ENCODE data around the gene PXK. TPM values are rescaled to one million over a fixed set of nuclear protein-coding genes. Genes with fewer than 3 reads are reported as not detected.

The PXK gene
- polyA plus RNA-seq, 4 donors = 24.0 to 31.0 (median 28.4) TPM

DNA sequence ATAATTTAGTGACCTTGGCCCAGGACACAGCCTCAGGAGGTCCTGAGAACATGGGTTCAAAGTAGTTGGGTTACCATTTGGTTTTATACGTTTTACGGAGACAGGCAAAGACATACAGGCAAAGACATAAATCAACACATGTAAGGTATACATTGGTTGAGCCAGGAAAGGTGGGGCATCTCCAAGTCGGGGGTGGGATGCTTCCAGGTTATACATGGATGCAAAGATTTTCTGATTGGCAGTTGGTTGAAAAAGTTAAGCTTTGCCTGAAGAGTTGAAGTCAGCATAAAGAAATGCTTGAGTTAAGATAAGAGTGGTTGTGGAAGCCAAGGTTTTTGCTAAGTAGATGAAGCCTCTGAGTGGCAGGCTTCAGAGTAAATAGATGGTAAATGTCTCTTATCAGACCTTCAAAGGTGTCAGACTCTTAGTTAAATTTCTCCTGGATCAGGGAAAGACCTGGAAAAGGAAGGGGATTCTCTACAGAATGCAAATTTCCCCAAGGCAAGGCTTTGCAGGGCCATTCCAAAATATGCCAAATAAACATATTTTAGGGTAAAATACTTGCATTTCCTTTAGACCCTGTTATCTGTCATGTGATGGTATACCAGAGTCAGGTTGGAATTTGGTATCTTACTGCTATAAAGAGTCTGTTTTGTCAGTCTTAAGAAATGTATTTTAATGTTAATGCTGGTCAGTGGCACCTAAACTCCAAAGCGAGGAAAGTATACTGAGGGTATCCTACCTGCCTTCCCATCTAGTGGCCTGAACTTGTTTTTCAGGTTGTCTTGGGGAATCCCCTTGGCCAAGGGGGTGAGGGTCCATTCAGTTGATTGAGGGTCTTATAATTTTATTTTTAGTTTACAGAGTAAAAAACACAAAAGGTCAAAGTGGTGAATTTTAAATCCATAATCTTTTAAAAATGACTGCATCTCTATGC is 109.1 kb downstream of the PXK start:
- DNase-seq (ENCODE audit: low read depth in 4 of 4, low spot score in 3 of 4) = no peak

DNA sequence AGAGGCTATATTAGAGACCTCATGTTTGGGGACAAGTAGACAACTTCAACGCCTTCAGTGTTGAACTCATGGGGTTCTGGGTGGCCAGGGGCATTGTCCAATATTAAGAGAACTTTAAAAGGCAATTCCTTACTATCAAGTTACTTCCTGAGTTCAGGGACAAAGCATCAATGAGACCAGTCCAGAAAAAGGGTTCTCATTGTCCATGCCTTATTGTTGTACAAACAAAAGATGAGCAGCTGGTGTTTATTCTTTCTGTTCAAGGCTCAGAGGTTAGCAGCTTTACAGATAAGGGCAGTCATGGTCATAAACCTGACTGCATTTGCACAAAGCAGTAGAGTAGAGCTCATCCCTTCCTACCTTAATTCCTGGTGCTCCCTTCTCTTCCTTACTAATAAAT is 119.5 kb downstream of the PXK start:
- DNase-seq (ENCODE audit: low read depth in 4 of 4, low spot score in 3 of 4) = no peak

GRCh38 chr3:58459160-58459559 is 126.5 kb downstream of the PXK start:
- DNase-seq (ENCODE audit: low read depth in 4 of 4, low spot score in 3 of 4) = no peak

- DNase-seq (ENCODE audit: low read depth in 4 of 4, low spot score in 3 of 4) = no peak
Measured at GRCh38 chr3:58462829-58463180, 130.1 kb downstream of the PXK start.

DNA sequence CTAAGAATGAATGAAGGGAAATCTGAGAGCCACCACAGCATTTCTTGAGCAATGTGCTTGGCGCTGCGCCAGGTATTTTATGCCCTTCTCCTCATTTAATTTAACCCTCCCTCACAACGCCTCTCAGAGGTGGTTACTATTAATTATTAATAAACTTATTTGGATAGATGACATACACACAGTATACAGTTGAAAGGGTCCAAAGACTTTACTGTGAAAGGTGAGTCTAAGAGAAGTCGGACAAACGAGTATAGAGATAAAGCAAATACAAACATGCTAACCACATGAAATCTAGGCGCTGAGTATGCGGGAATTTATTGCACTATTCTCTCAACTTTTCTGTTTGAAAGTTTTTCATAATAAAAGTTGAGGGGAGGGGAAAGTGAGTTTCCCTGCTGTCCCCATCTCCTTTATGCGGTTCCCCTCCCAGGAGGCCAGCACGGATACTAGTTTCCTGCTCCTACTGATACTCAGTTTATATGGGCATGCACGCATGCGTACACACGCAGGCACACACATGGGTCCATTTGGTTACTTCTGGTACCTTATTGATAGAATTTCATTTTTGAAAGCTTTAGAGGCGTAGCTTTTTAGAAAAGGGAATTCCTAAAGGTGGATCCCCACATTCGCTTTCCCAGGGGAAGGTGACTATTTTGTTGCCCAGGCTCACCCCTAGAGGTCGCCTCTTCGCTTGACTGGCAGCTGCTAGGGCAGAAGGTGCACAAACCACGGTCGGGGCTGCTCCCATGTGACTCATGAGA is 130.7 kb downstream of the PXK start:
- DNase-seq (ENCODE audit: low read depth in 4 of 4, low spot score in 3 of 4) = peak; percentile 25 to 49 (median 37)

- DNase-seq (ENCODE audit: low read depth in 4 of 4, low spot score in 3 of 4) = no peak
Measured at GRCh38 chr3:58463942-58464271, 131.2 kb downstream of the PXK start.

DNA sequence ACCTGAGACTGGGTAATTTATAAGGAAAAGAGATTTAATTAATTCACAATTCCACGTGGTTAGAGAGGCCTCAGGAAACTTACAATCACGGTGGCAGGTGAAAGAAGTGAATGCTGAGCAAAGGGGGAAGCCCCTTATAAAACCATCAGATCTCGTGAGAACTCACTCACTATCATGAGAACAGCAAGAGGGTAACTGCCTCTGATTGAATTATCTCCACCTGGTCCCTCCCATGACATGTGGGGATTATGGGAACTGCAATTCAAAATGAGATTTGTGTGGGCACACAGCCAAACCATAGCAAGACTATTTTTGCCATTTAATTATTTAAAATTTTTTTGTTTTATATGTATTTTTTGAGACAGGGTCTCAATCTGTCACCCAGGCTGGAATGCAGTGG is 132.2 kb downstream of the PXK start:
- DNase-seq (ENCODE audit: low read depth in 4 of 4, low spot score in 3 of 4) = no peak

- no peak for DNase-seq (ENCODE audit: low read depth in 4 of 4, low spot score in 3 of 4)
Measured at GRCh38 chr3:58466899-58467563, 134.3 kb downstream of the PXK start.

DNA sequence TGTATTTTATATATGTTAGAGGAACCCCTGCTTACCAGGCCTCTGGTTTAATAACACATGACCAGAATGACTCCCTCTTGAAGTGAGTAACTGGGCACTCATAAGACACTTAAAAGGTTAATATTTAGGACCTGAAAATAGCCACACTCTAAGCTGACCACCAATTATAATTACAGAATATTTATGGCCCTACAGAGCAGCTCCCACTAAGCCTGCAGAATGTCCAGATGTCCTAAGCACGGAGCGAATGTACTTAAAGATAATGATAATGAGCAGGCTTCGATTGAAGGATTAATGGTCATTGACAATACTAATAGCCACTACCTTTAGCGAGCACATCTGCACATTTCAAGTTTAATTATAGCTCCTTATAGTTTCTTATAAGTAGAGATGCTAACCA is 136.4 kb downstream of the PXK start:
- DNase-seq (ENCODE audit: low read depth in 4 of 4, low spot score in 3 of 4) = no peak

GRCh38 chr3:58470363-58471024 is 137.8 kb downstream of the PXK start:
- DNase-seq (ENCODE audit: low read depth in 4 of 4, low spot score in 3 of 4) = no peak

DNA sequence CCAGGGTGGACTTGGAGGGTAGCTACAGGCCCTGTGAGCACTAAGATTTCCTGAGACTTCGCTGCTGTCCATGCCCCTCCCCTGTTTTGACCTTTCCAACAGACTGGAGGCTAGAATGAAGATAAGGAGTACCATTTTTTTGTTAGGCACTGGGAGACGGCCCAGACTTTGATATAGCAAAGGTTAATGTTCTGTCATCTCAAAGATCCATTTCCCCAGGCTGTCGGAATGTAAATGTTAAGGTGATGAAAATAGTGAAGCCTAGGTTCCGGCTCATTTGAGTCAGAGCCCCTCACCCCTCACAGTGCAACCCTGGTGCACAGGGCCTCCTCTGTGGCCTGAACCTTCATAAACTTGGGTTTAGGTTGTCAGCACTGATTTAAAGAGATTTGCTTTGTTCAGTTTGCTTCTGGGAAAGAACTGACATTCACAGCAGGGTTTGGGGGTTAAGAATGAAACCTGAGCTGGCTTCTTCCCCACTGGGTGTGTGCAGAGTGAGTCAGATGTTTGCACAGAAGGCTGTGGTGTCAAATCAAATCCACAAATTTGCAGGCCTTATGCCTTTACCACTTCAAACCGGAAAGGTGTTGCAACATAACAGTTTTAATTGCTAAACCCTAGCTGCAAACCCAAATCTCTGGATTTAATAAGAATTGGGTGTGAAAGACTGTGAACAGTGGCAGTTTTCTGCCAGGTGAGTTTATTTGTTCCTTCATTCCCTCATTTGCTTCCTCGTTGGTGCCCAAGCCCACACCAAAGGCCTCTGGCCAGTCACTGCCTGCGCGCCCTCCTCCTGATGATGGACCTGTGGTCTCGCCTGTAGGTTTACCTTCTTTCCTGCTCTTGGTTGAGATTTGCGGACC is 138.6 kb downstream of the PXK start:
- no peak for DNase-seq (ENCODE audit: low read depth in 4 of 4, low spot score in 3 of 4)

- no peak for DNase-seq (ENCODE audit: low read depth in 4 of 4, low spot score in 3 of 4)
Measured at GRCh38 chr3:58473275-58473674, 140.6 kb downstream of the PXK start.

GRCh38 chr3:58474348-58474911 is 141.7 kb downstream of the PXK start:
- no peak for DNase-seq (ENCODE audit: low read depth in 4 of 4, low spot score in 3 of 4)

- DNase-seq (ENCODE audit: low read depth in 4 of 4, low spot score in 3 of 4) = no peak
Measured at GRCh38 chr3:58474967-58475578, 142.4 kb downstream of the PXK start.

Other genes starting within 250 kb of the PXK start
- 10 to 100 TPM in 2 of 4 donors, 1 to 10 TPM in 2; 3.7 to 13.1 (median 8.1) TPM for gene DNASE1L3, start 121.9 kb upstream of the PXK start, polyA plus RNA-seq (ENCODE audit: insufficient read length in 4 of 4)
- gene ABHD6, start 95.1 kb upstream of the PXK start, polyA plus RNA-seq (ENCODE audit: insufficient read length in 4 of 4) = 10 to 100 TPM; 10.4 to 12.4 (median 11.3) TPM
- 10 to 100 TPM; 19.4 to 22.8 (median 21.2) TPM for gene RPP14, start 26.6 kb upstream of the PXK start, polyA plus RNA-seq (ENCODE audit: insufficient read length in 4 of 4)
- gene HTD2, start 26.4 kb upstream of the PXK start, polyA plus RNA-seq (ENCODE audit: insufficient read length in 4 of 4) = 10 to 100 TPM; 12.3 to 16.4 (median 15.1) TPM
- gene PDHB, start 100.9 kb downstream of the PXK start, polyA plus RNA-seq (ENCODE audit: insufficient read length in 4 of 4) = 100 to 1,000 TPM; 116 to 124 (median 122) TPM
- gene KCTD6, start 159.2 kb downstream of the PXK start, polyA plus RNA-seq (ENCODE audit: insufficient read length in 4 of 4) = 10 to 100 TPM; 27.0 to 39.2 (median 34.9) TPM
- 10 to 100 TPM; 36.4 to 39.8 (median 39.2) TPM for gene ACOX2, start 204.3 kb downstream of the PXK start, polyA plus RNA-seq (ENCODE audit: insufficient read length in 4 of 4)
- gene FAM107A, start 244.5 kb downstream of the PXK start, polyA plus RNA-seq (ENCODE audit: insufficient read length in 4 of 4) = 1 to 10 TPM; 3.9 to 6.2 (median 4.7) TPM

Measured in right renal pelvis (tissue), 4 donors.